Measurements from ENCODE around the gene ZNF823. TPM values are rescaled to one million over a fixed set of nuclear protein-coding genes. Genes with fewer than 3 reads are reported as not detected.
A peak's percentile ranks its signal among the peaks of the same experiment; 100 is the strongest.

ZNF823 gene
- total RNA-seq, 4 donors from 2014 or later: 1.4 to 4.1 (median 2.6) TPM

GRCh38 chr19:11767633-11768133, 28.9 kb upstream of the ZNF823 start:
- in situ Hi-C loops (cut with MboI; ENCODE audit: low sequenced_read_pairs in 4 of 4) (no loop called here), intact Hi-C loops (cut with DNase I; ENCODE audit: low total_unique reads) (loop anchor here (1.0 to 10.0 kb wide), 3 partner anchors 28 to 787 kb away; partner anchors contain the start of gene ZNF564)
- Histone ChIP-seq H3K9me3 (no peaks in the 10 kb centered on the region), H3K36me3 (no peaks in the 10 kb centered on the region), H3K27ac (peak overlapping the region; percentile 85 to 89 (median 86)), H3K27me3 (no peaks in the 10 kb centered on the region), H3K4me3 (peak overlapping the region; percentile 71 to 86 (median 82)), H3K4me1 (peaks cover 9 to 14% of the 10 kb centered on the region in 2 donors)
- TF ChIP-seq POLR2A (IDR thresholded peaks at IDR 0.05): no peak
- no peak for TF ChIP-seq CTCF (IDR thresholded peaks at IDR 0.05 in 4 of 5, conservative IDR thresholded peaks at IDR 0.05 in 1 of 5)
- no peak for DNase-seq
- no peak for ATAC-seq

- DNase-seq (peak; percentile 95), ATAC-seq (peak; percentile 97 to 98)
- Histone ChIP-seq H3K9me3 (no peaks in the 10 kb centered on the region), H3K36me3 (no peaks in the 10 kb centered on the region), H3K27me3 (no peaks in the 10 kb centered on the region), H3K4me1 (peaks cover 9 to 14% of the 10 kb centered on the region in 2 donors), H3K27ac (peak within 1 kb of the TSS; percentile 85 to 89 (median 86)), H3K4me3 (peak within 1 kb of the TSS; percentile 71 to 86 (median 82))
- no peak for TF ChIP-seq CTCF (IDR thresholded peaks at IDR 0.05 in 4 of 5, conservative IDR thresholded peaks at IDR 0.05 in 1 of 5)
- peak; percentile 57 to 66 for TF ChIP-seq POLR2A (IDR thresholded peaks at IDR 0.05)
- intact Hi-C loops (cut with DNase I; ENCODE audit: low total_unique reads): loop anchor here (1.0 to 10.0 kb wide), 3 partner anchors 28 to 788 kb away; partner anchors contain the start of gene ZNF564
- in situ Hi-C loops (cut with MboI; ENCODE audit: low sequenced_read_pairs in 4 of 4): no loop called here
Measured at GRCh38 chr19:11766597-11767591, 28.1 kb upstream of the ZNF823 start, which contains the start of gene ZNF441. ZNF441 (plus strand) TSS chr19:11767000; CDS start chr19:11767194, 194 bp downstream.

GRCh38 chr19:11763611-11764010, 24.9 kb upstream of the ZNF823 start:
- TF ChIP-seq POLR2A (IDR thresholded peaks at IDR 0.05) (no peak), CTCF (IDR thresholded peaks at IDR 0.05 in 4 of 5, conservative IDR thresholded peaks at IDR 0.05 in 1 of 5) (no peak)
- DNase-seq (no peak), ATAC-seq (no peak)
- in situ Hi-C loops (cut with MboI; ENCODE audit: low sequenced_read_pairs in 4 of 4) (no loop called here), intact Hi-C loops (cut with DNase I; ENCODE audit: low total_unique reads) (loop anchor here (10.0 kb wide), 1 partner anchor 791 kb away; the partner anchor contains the start of gene ZNF564)
- Histone ChIP-seq H3K27me3 (no peaks in the 10 kb centered on the region), H3K4me3 (no peak overlapping the region), H3K36me3 (no peaks in the 10 kb centered on the region), H3K9me3 (no peaks in the 10 kb centered on the region), H3K27ac (no peak overlapping the region), H3K4me1 (peaks cover 9 to 12% of the 10 kb centered on the region in 2 donors)

GRCh38 chr19:11763117-11763516, 24.4 kb upstream of the ZNF823 start:
- in situ Hi-C loops (cut with MboI; ENCODE audit: low sequenced_read_pairs in 4 of 4): no loop called here
- Histone ChIP-seq H3K27me3 (no peaks in the 10 kb centered on the region), H3K36me3 (no peaks in the 10 kb centered on the region), H3K9me3 (no peaks in the 10 kb centered on the region), H3K4me3 (no peak overlapping the region), H3K27ac (no peak overlapping the region), H3K4me1 (peaks cover 6 to 7% of the 10 kb centered on the region in 2 donors)
- intact Hi-C loops (cut with DNase I; ENCODE audit: low total_unique reads): loop anchor here (10.0 kb wide), 1 partner anchor 792 kb away; the partner anchor contains the start of gene ZNF564
- DNase-seq (no peak), ATAC-seq (no peak)
- TF ChIP-seq CTCF (IDR thresholded peaks at IDR 0.05 in 4 of 5, conservative IDR thresholded peaks at IDR 0.05 in 1 of 5) (no peak), POLR2A (IDR thresholded peaks at IDR 0.05) (no peak)

All from gastrocnemius medialis (tissue), 4 donors.